GM23338 (cell line): Measurements from ENCODE around the gene OR1L4. TPM values are rescaled to one million over a fixed set of nuclear protein-coding genes. Genes with fewer than 3 reads are reported as not detected.

Experiments used
- ATAC-seq: fragments of 200-7000 bp; cut with Tn5 transposase; 3 replicates; pipeline ENCODE4 v1.9.1; 2020
- DNase-seq: peaks from one replicate; pipeline ENCODE4 v3.0.0-alpha.2; 2015; ENCODE audit warnings: low spot score
- H2AFZ ChIP-seq: fragments of 200-600 bp; sonication (generic); 2 replicates; pipeline ENCODE4 v1.8.0; 2016; ENCODE audit warnings: antibody characterized with exemption, mild to moderate bottlenecking, moderate library complexity
- H3F3A ChIP-seq: fragments of 200-600 bp; sonication (generic); replicated peaks from 2 replicates; pipeline ENCODE4 v1.8.0; 2017; ENCODE audit warnings: antibody characterized with exemption, mixed run types, low read depth
- H3K27ac ChIP-seq: fragments of 200-600 bp; sonication (generic); 2 replicates; pipeline ENCODE4 v1.6.1; 2016; ENCODE audit warnings: low read depth
- H3K27me3 ChIP-seq: fragments of 200-600 bp; sonication (generic); 2 replicates; pipeline ENCODE4 v1.8.0; 2016; ENCODE audit warnings: mild to moderate bottlenecking, mixed run types, moderate library complexity; ENCODE audit not compliant: insufficient read depth
- H3K36me3 ChIP-seq: fragments of 200-600 bp; sonication (generic); 2 replicates; pipeline ENCODE4 v1.8.0; 2016; ENCODE audit warnings: mild to moderate bottlenecking; ENCODE audit not compliant: insufficient read depth
- H3K4me1 ChIP-seq: fragments of 200-600 bp; sonication (generic); 2 replicates; pipeline ENCODE4 v1.8.0; 2016; ENCODE audit warnings: mild to moderate bottlenecking, moderate library complexity; ENCODE audit not compliant: insufficient read depth
- H3K4me2 ChIP-seq: fragments of 200-600 bp; sonication (generic); 2 replicates; pipeline ENCODE4 v1.7.1; 2017; ENCODE audit warnings: mixed run types
- H3K4me3 ChIP-seq: fragments of 200-600 bp; sonication (generic); 2 replicates; pipeline ENCODE4 v1.6.1; 2016; ENCODE audit warnings: mixed run types
- H3K79me2 ChIP-seq: fragments of 200-600 bp; sonication (generic); replicated peaks from 2 replicates; pipeline ENCODE4 v1.8.0; 2017; ENCODE audit warnings: mild to moderate bottlenecking; ENCODE audit not compliant: insufficient read depth
- H3K9me2 ChIP-seq: fragments of 200-600 bp; sonication (generic); 2 replicates; pipeline ENCODE4 v1.8.0; 2017; ENCODE audit not compliant: insufficient read depth
- H4K20me1 ChIP-seq: fragments of 200-600 bp; sonication (generic); replicated peaks from 2 replicates; pipeline ENCODE4 v1.8.0; 2017; ENCODE audit warnings: mild to moderate bottlenecking; ENCODE audit not compliant: insufficient read depth
- H3K27ac Mint-ChIP-seq: 2 replicates; pipeline ENCODE4 v1.8.0; 2020; ENCODE audit warnings: inconsistent platforms, mild to moderate bottlenecking, moderate library complexity, mixed read lengths
- H3K27me3 Mint-ChIP-seq: 3 replicates; pipeline ENCODE4 v1.8.0; 2022; ENCODE audit warnings: low read depth, mild to moderate bottlenecking, moderate library complexity, mixed read lengths, inconsistent platforms; ENCODE audit not compliant: insufficient read depth, poor library complexity
- H3K36me3 Mint-ChIP-seq: 3 replicates; pipeline ENCODE4 v1.8.0; 2021; ENCODE audit warnings: low read depth, mild to moderate bottlenecking, inconsistent platforms, moderate library complexity, mixed read lengths
- H3K4me1 Mint-ChIP-seq: 3 replicates; pipeline ENCODE4 v1.8.0; 2020; ENCODE audit warnings: mild to moderate bottlenecking, inconsistent platforms, mixed read lengths
- H3K4me3 Mint-ChIP-seq: 3 replicates; pipeline ENCODE4 v1.8.0; 2021; ENCODE audit warnings: moderate library complexity, mild to moderate bottlenecking, inconsistent platforms, mixed read lengths
- H3K9me3 Mint-ChIP-seq: 3 replicates; pipeline ENCODE4 v1.8.0; 2020; ENCODE audit warnings: moderate library complexity, mild to moderate bottlenecking, inconsistent platforms, mixed read lengths
- CREB1 ChIP-seq: fragments of 250-450 bp; sonication (Bioruptor Pico); IDR thresholded peaks from 2 replicates; pipeline ENCODE4 v1.5.0; 2020; ENCODE audit warnings: low read depth, mild to moderate bottlenecking, moderate library complexity
- EZH2 ChIP-seq: fragments of 200-600 bp; sonication (generic); IDR thresholded peaks from one replicate; pipeline ENCODE4 v1.8.0; 2017; ENCODE audit warnings: antibody characterized with exemption, mild to moderate bottlenecking, low read depth; ENCODE audit not compliant: unreplicated experiment
- EZH2phosphoT487 ChIP-seq: fragments of 200-600 bp; sonication (generic); IDR thresholded peaks from one replicate; pipeline ENCODE4 v1.8.1; 2018; ENCODE audit warnings: antibody characterized with exemption; ENCODE audit not compliant: unreplicated experiment
- JUNB ChIP-seq: IDR thresholded peaks from one replicate; pipeline ENCODE4 v1.6.1; 2016; ENCODE audit warnings: antibody characterized with exemption; ENCODE audit not compliant: unreplicated experiment
- NANOG ChIP-seq: IDR thresholded peaks from 2 replicates; pipeline ENCODE4 v1.6.1; 2016; ENCODE audit warnings: antibody characterized with exemption, borderline replicate concordance
- POLR2AphosphoS5 ChIP-seq: IDR thresholded peaks from 2 replicates; pipeline ENCODE4 v1.6.1; 2016; ENCODE audit warnings: antibody characterized with exemption, low read depth
- STAT1 ChIP-seq: IDR thresholded peaks from one replicate; pipeline ENCODE4 v1.6.1; 2016; ENCODE audit warnings: antibody characterized with exemption; ENCODE audit not compliant: unreplicated experiment
- ZNF114 ChIP-seq: fragments of 250-450 bp; sonication (Bioruptor Pico); IDR thresholded peaks from 2 replicates; pipeline ENCODE4 v1.5.0; 2020; ENCODE audit warnings: mild to moderate bottlenecking, moderate library complexity
- ZNF331 ChIP-seq: fragments of 250-450 bp; sonication (Bioruptor Pico); IDR thresholded peaks from 2 replicates; pipeline ENCODE4 v1.5.0; 2020; ENCODE audit warnings: low read depth, mild to moderate bottlenecking, moderate library complexity
- polyA plus RNA-seq: library from polyadenylated mRNA; unstranded; fragments of >200 nt; fragmentation: Nextera tagmentation; extraction: Ambion mirVana; gene quantifications from 2 replicates; pipeline ENCODE4 v1.2.1, GENCODE V29; 2016
- total RNA-seq: library from RNA; depleted of rRNA; stranded (reverse); fragments of >200 nt; shearing (Covaris generic); gene quantifications from 2 replicates; pipeline ENCODE4 v1.2.3, GENCODE V29; 2014
- TF ChIP-seq, protein P1 (sequence below): IDR thresholded peaks from one replicate; pipeline ENCODE4 v1.6.1; 2018; ENCODE audit warnings: antibody characterized with exemption; ENCODE audit not compliant: unreplicated experiment
- TF ChIP-seq, protein P2 (sequence below): IDR thresholded peaks from 2 replicates; pipeline ENCODE4 v1.6.1; 2016; ENCODE audit warnings: antibody characterized with exemption
- TF ChIP-seq, protein P3 (sequence below): fragments of 250-450 bp; sonication (Bioruptor Pico); IDR thresholded peaks from 2 replicates; pipeline ENCODE4 v1.5.0; 2020; ENCODE audit warnings: mild to moderate bottlenecking, moderate library complexity

The OR1L4 gene
- total and polyA plus RNA-seq, 2 experiments from 2014 or later, result not detected

DNA sequence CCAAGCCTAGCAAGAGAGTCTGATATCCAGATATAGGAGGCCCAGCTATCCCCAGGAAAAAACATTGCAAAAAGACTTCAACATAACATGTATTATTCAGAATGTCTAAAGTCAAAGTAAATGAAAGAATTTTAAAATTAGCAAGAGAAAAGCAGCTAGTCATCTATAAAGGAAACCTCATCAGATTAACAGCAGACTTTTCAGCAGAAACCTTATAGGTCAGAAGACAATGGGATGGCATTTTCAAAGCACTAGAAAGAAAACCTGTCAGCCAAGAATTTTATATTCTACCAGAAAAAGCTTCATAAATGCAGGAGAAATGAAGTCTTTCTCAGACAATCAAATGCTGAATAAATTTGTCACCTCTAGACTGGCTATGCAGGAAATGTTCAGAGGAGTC, 38.9 kb upstream of the OR1L4 start (continued):
- TF ChIP-seq, protein P1, sequence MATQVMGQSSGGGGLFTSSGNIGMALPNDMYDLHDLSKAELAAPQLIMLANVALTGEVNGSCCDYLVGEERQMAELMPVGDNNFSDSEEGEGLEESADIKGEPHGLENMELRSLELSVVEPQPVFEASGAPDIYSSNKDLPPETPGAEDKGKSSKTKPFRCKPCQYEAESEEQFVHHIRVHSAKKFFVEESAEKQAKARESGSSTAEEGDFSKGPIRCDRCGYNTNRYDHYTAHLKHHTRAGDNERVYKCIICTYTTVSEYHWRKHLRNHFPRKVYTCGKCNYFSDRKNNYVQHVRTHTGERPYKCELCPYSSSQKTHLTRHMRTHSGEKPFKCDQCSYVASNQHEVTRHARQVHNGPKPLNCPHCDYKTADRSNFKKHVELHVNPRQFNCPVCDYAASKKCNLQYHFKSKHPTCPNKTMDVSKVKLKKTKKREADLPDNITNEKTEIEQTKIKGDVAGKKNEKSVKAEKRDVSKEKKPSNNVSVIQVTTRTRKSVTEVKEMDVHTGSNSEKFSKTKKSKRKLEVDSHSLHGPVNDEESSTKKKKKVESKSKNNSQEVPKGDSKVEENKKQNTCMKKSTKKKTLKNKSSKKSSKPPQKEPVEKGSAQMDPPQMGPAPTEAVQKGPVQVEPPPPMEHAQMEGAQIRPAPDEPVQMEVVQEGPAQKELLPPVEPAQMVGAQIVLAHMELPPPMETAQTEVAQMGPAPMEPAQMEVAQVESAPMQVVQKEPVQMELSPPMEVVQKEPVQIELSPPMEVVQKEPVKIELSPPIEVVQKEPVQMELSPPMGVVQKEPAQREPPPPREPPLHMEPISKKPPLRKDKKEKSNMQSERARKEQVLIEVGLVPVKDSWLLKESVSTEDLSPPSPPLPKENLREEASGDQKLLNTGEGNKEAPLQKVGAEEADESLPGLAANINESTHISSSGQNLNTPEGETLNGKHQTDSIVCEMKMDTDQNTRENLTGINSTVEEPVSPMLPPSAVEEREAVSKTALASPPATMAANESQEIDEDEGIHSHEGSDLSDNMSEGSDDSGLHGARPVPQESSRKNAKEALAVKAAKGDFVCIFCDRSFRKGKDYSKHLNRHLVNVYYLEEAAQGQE, result no peak

DNA sequence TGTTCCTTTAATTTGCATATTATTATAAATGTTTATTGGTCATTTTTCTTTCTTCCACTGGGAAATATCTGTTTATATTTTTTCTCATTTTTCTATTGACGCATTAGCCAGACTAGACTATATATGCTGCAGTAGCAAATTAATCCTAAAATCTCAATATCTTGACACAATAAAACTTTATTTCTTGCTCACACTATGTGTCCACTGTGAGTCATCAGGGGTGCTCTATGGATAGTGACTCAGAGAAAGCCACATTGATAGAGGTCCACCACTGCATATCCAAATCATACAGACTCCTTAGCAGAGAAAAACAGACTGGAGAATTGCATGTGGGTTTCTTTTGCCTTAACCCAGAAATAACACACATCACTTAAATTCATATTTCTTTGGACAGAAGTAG, 28.1 kb upstream of the OR1L4 start:
- peaks cover under 1% of the 10 kb centered on the region; the same call in 2 of the 3 replicates for H3K36me3 Mint-ChIP-seq
- no peaks in the 10 kb centered on the region for H4K20me1 ChIP-seq
- no peak overlapping the region for H2AFZ ChIP-seq
- no peak overlapping the region for H3K27ac Mint-ChIP-seq
- no peaks in the 10 kb centered on the region for H3K9me2 ChIP-seq
- H3K27ac ChIP-seq, result no peak overlapping the region
- no peaks in the 10 kb centered on the region for H3K27me3 ChIP-seq
- H3K4me1 Mint-ChIP-seq, result no peaks in the 10 kb centered on the region
- ATAC-seq (no peak), DNase-seq (no peak)
- peaks cover 57% of the 10 kb centered on the region for H3K9me3 Mint-ChIP-seq
- H3K4me2 ChIP-seq, result no peak overlapping the region
- H3K27me3 Mint-ChIP-seq, result peaks cover 1% of the 10 kb centered on the region
- no peaks in the 10 kb centered on the region for H3K4me1 ChIP-seq
- H3F3A ChIP-seq, result no peaks in the 10 kb centered on the region
- no peak overlapping the region for H3K4me3 ChIP-seq
- H3K4me3 Mint-ChIP-seq, result no peak overlapping the region
- H3K79me2 ChIP-seq, result no peaks in the 10 kb centered on the region
- no peaks in the 10 kb centered on the region for H3K36me3 ChIP-seq
- TF ChIP-seq JUNB (no peak), CREB1 (CRISPR knock-in tag) (no peak), ZNF331 (CRISPR knock-in tag) (no peak), POLR2AphosphoS5 (no peak), STAT1 (no peak), ZNF114 (CRISPR knock-in tag) (no peak), NANOG (no peak), EZH2 (no peak), EZH2phosphoT487 (no peak)
- TF ChIP-seq, protein P2, sequence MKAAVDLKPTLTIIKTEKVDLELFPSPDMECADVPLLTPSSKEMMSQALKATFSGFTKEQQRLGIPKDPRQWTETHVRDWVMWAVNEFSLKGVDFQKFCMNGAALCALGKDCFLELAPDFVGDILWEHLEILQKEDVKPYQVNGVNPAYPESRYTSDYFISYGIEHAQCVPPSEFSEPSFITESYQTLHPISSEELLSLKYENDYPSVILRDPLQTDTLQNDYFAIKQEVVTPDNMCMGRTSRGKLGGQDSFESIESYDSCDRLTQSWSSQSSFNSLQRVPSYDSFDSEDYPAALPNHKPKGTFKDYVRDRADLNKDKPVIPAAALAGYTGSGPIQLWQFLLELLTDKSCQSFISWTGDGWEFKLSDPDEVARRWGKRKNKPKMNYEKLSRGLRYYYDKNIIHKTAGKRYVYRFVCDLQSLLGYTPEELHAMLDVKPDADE, result no peak
- TF ChIP-seq, protein P3, sequence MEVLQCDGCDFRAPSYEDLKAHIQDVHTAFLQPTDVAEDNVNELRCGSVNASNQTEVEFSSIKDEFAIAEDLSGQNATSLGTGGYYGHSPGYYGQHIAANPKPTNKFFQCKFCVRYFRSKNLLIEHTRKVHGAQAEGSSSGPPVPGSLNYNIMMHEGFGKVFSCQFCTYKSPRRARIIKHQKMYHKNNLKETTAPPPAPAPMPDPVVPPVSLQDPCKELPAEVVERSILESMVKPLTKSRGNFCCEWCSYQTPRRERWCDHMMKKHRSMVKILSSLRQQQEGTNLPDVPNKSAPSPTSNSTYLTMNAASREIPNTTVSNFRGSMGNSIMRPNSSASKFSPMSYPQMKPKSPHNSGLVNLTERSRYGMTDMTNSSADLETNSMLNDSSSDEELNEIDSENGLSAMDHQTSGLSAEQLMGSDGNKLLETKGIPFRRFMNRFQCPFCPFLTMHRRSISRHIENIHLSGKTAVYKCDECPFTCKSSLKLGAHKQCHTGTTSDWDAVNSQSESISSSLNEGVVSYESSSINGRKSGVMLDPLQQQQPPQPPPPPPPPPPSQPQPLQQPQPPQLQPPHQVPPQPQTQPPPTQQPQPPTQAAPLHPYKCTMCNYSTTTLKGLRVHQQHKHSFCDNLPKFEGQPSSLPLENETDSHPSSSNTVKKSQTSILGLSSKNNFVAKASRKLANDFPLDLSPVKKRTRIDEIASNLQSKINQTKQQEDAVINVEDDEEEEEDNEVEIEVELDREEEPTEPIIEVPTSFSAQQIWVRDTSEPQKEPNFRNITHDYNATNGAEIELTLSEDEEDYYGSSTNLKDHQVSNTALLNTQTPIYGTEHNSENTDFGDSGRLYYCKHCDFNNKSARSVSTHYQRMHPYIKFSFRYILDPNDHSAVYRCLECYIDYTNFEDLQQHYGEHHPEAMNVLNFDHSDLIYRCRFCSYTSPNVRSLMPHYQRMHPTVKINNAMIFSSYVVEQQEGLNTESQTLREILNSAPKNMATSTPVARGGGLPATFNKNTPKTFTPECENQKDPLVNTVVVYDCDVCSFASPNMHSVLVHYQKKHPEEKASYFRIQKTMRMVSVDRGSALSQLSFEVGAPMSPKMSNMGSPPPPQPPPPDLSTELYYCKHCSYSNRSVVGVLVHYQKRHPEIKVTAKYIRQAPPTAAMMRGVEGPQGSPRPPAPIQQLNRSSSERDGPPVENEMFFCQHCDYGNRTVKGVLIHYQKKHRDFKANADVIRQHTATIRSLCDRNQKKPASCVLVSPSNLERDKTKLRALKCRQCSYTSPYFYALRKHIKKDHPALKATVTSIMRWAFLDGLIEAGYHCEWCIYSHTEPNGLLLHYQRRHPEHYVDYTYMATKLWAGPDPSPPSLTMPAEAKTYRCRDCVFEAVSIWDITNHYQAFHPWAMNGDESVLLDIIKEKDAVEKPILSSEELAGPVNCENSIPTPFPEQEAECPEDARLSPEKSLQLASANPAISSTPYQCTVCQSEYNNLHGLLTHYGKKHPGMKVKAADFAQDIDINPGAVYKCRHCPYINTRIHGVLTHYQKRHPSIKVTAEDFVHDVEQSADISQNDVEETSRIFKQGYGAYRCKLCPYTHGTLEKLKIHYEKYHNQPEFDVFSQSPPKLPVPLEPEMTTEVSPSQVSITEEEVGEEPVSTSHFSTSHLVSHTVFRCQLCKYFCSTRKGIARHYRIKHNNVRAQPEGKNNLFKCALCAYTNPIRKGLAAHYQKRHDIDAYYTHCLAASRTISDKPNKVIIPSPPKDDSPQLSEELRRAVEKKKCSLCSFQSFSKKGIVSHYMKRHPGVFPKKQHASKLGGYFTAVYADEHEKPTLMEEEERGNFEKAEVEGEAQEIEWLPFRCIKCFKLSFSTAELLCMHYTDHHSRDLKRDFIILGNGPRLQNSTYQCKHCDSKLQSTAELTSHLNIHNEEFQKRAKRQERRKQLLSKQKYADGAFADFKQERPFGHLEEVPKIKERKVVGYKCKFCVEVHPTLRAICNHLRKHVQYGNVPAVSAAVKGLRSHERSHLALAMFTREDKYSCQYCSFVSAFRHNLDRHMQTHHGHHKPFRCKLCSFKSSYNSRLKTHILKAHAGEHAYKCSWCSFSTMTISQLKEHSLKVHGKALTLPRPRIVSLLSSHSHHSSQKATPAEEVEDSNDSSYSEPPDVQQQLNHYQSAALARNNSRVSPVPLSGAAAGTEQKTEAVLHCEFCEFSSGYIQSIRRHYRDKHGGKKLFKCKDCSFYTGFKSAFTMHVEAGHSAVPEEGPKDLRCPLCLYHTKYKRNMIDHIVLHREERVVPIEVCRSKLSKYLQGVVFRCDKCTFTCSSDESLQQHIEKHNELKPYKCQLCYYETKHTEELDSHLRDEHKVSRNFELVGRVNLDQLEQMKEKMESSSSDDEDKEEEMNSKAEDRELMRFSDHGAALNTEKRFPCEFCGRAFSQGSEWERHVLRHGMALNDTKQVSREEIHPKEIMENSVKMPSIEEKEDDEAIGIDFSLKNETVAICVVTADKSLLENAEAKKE, result no peak
- TF ChIP-seq, protein P1, result no peak
